GM23248 (cell line): ENCODE data around the gene OR5M8. TPM values are rescaled to one million over a fixed set of nuclear protein-coding genes. Genes with fewer than 3 reads are reported as not detected.

Source experiments
- DNase-seq: peaks from one replicate; pipeline ENCODE4 v3.0.0-alpha.2; 2015
- H2AFZ ChIP-seq: fragments of 200-600 bp; sonication (generic); 2 replicates; pipeline ENCODE4 v1.6.1; 2016; ENCODE audit warnings: antibody characterized with exemption
- H3F3A ChIP-seq: fragments of 200-600 bp; sonication (generic); 2 replicates; pipeline ENCODE4 v1.6.1; 2016; ENCODE audit warnings: mild to moderate bottlenecking, antibody characterized with exemption, mixed run types; ENCODE audit not compliant: insufficient read depth
- H3K27ac ChIP-seq: fragments of 200-600 bp; sonication (generic); 2 replicates; pipeline ENCODE4 v1.5.1; 2016; ENCODE audit warnings: mild to moderate bottlenecking
- H3K27me3 ChIP-seq: fragments of 200-600 bp; sonication (generic); replicated peaks from 2 replicates; pipeline ENCODE4 v1.6.1; 2016; ENCODE audit warnings: mild to moderate bottlenecking; ENCODE audit not compliant: insufficient read depth
- H3K36me3 ChIP-seq: fragments of 200-600 bp; sonication (generic); 2 replicates; pipeline ENCODE4 v1.6.1; 2016; ENCODE audit warnings: low read depth, mild to moderate bottlenecking
- H3K4me1 ChIP-seq: fragments of 200-600 bp; sonication (generic); 2 replicates; pipeline ENCODE4 v1.6.1; 2016; ENCODE audit warnings: mild to moderate bottlenecking; ENCODE audit not compliant: insufficient read depth
- H3K4me2 ChIP-seq: fragments of 200-600 bp; sonication (generic); one replicate; pipeline ENCODE4 v1.6.1; 2016; ENCODE audit warnings: mild to moderate bottlenecking; ENCODE audit not compliant: unreplicated experiment
- H3K4me3 ChIP-seq: fragments of 200-600 bp; sonication (generic); 2 replicates; pipeline ENCODE4 v1.5.1; 2016; ENCODE audit warnings: mild to moderate bottlenecking
- H3K79me2 ChIP-seq: fragments of 200-600 bp; sonication (generic); 2 replicates; pipeline ENCODE4 v1.6.1; 2016; ENCODE audit warnings: mild to moderate bottlenecking; ENCODE audit not compliant: insufficient read depth
- H3K9ac ChIP-seq: fragments of 200-600 bp; sonication (generic); 2 replicates; pipeline ENCODE4 v1.6.1; 2016; ENCODE audit warnings: mild to moderate bottlenecking
- H3K9me2 ChIP-seq: fragments of 200-600 bp; sonication (generic); 2 replicates; pipeline ENCODE4 v1.6.1; 2016; ENCODE audit warnings: mixed run types, mild to moderate bottlenecking, moderate library complexity; ENCODE audit not compliant: insufficient read depth
- H3K9me3 ChIP-seq: fragments of 200-600 bp; sonication (generic); one replicate; pipeline ENCODE4 v1.6.1; 2017; ENCODE audit warnings: low read depth
- H4K20me1 ChIP-seq: fragments of 200-600 bp; sonication (generic); 2 replicates; pipeline ENCODE4 v1.6.0; 2016; ENCODE audit not compliant: insufficient read depth
- EZH2 ChIP-seq: fragments of 200-600 bp; sonication (generic); IDR thresholded peaks from 2 replicates; pipeline ENCODE4 v1.6.1; 2018; ENCODE audit warnings: antibody characterized with exemption, mild to moderate bottlenecking; ENCODE audit not compliant: insufficient read depth, poor library complexity, severe bottlenecking
- EZH2phosphoT487 ChIP-seq: fragments of 200-600 bp; sonication (generic); IDR thresholded peaks from 2 replicates; pipeline ENCODE4 v1.6.1; 2018; ENCODE audit warnings: antibody characterized with exemption, moderate library complexity, mild to moderate bottlenecking, low read depth; ENCODE audit not compliant: insufficient read depth
- WGBS, 2 experiments: methylation state at CpG; one replicate each; pipeline ENCODE4 v1.1.6; 2015 to 2017; ENCODE audit warnings: low lambda C conversion rate in 2 of 2, low coverage in 1 of 2; ENCODE audit errors: missing lambda C conversion rate in 2 of 2; 5-methylcytosine and 5-hydroxymethylcytosine counted together
- in situ Hi-C: fragments of 300-500 bp; cut with MboI; formaldehyde crosslinking; loops from 2 replicates; pipeline ENCODE4 v1.15.0; 2020
- polyA plus RNA-seq: library from polyadenylated mRNA; unstranded; fragments of >200 nt; fragmentation: Nextera tagmentation; extraction: Ambion mirVana; gene quantifications from 2 replicates; pipeline ENCODE4 v1.2.1, GENCODE V29; 2016
- total RNA-seq: library from RNA; depleted of rRNA; stranded (reverse); fragments of >200 nt; shearing (Covaris generic); gene quantifications from 2 replicates; pipeline ENCODE4 v1.2.3, GENCODE V29; 2014

The OR5M8 gene
- total and polyA plus RNA-seq, 2 experiments from 2014 or later: not detected

DNA sequence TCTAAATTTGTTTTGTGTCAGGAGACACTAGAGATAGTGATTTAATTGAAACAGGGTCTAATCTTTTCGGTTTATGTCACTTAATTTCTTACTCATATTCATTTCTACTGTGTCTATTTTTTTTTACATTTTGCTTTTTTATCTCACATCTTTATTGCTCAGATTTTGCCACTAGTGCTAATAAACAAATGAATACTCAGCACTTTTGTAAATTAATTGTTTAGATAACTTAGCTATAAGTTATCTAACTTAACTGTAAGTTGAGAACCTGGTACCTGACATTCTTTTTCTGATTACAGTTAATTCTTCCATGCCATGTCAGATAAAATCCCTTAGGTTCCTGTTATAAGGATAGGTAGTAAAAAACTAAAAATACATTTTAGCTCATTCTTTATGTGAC lies 22.1 kb upstream of the OR5M8 start:
- no peak for TF ChIP-seq EZH2phosphoT487
- TF ChIP-seq EZH2: no peak
- no peak for DNase-seq
- 0 to 4% methylated on average over 1 of the region's 1 CpG for WGBS, 2 experiments
- in situ Hi-C loops: no loop called here
- Histone ChIP-seq H3K9me3 (no peaks in the 10 kb centered on the region), H3K27me3 (no peaks in the 10 kb centered on the region), H3K79me2 (no peaks in the 10 kb centered on the region), H3K36me3 (no peaks in the 10 kb centered on the region), H3K9ac (no peak overlapping the region), H3F3A (no peaks in the 10 kb centered on the region), H3K27ac (no peak overlapping the region), H2AFZ (no peak overlapping the region), H4K20me1 (no peaks in the 10 kb centered on the region), H3K9me2 (no peaks in the 10 kb centered on the region), H3K4me1 (no peaks in the 10 kb centered on the region), H3K4me2 (no peak overlapping the region), H3K4me3 (no peak overlapping the region)

DNA sequence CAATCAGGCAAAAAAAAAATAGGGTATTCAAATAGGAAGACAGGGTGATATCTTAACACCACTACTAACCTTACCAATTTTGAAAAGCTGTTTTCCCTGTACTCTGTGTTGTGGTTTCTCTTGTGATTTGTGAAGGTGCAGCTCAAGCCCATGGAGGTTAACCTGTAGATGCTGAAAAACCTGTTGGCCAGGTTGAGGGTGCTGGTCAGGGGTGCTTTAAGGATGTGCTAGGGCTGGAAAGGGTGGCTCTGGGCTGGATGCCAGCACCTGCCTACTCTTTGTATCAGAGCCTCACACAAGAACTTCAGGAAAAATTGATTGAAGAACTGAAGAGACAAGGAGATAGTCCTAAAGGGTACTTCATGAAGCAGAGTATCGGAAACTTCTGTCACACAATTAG lies 18.3 kb upstream of the OR5M8 start:
- Histone ChIP-seq H3K79me2 (no peaks in the 10 kb centered on the region), H3F3A (no peaks in the 10 kb centered on the region), H3K36me3 (no peaks in the 10 kb centered on the region), H3K27ac (no peak overlapping the region), H3K9me3 (no peaks in the 10 kb centered on the region), H3K4me1 (no peaks in the 10 kb centered on the region), H3K27me3 (no peaks in the 10 kb centered on the region), H3K9ac (no peak overlapping the region), H4K20me1 (no peaks in the 10 kb centered on the region), H3K4me2 (no peak overlapping the region), H3K9me2 (no peaks in the 10 kb centered on the region), H2AFZ (no peak overlapping the region), H3K4me3 (no peak overlapping the region)
- DNase-seq: no peak
- TF ChIP-seq EZH2 (no peak), EZH2phosphoT487 (no peak)
- in situ Hi-C loops: no loop called here
- 46 to 71% methylated on average over 1 of the region's 1 CpG for WGBS, 2 experiments

DNA sequence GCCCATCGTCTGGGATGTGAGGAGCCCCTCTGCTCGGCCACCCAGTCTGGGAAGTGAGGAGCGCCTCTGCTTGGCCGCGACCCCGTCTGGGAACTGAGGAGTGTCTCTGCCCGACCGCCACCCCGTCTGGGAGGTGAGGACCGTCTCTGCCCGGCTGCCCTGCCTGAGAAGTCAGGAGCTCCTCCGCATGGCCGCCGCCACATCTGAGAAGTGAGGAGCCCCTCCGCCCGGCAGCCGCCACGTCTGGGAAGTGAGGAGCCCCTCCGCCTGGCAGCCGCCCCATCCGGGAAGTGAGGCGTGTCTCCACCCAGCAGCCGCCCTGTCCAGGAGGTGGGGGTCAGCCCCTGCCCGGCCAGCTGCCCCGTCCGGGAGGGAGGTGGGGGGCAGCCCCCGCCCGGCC lies 5.8 kb upstream of the OR5M8 start:
- no peaks in the 10 kb centered on the region for H3F3A ChIP-seq
- H3K9me2 ChIP-seq: no peaks in the 10 kb centered on the region
- in situ Hi-C loops: no loop called here
- no peak overlapping the region for H3K4me2 ChIP-seq
- no peak for DNase-seq
- no peaks in the 10 kb centered on the region for H3K36me3 ChIP-seq
- H3K79me2 ChIP-seq: no peaks in the 10 kb centered on the region
- TF ChIP-seq EZH2 (no peak), EZH2phosphoT487 (no peak)
- no peaks in the 10 kb centered on the region for H4K20me1 ChIP-seq
- H3K4me1 ChIP-seq: no peaks in the 10 kb centered on the region
- H3K27ac ChIP-seq: no peak overlapping the region
- no peaks in the 10 kb centered on the region for H3K27me3 ChIP-seq
- no peak overlapping the region for H2AFZ ChIP-seq
- no peaks in the 10 kb centered on the region for H3K9me3 ChIP-seq
- 77 to 78% methylated on average over 17 to 24 of the region's 28 CpGs for WGBS, 2 experiments
- H3K4me3 ChIP-seq: no peak overlapping the region
- no peak overlapping the region for H3K9ac ChIP-seq

DNA sequence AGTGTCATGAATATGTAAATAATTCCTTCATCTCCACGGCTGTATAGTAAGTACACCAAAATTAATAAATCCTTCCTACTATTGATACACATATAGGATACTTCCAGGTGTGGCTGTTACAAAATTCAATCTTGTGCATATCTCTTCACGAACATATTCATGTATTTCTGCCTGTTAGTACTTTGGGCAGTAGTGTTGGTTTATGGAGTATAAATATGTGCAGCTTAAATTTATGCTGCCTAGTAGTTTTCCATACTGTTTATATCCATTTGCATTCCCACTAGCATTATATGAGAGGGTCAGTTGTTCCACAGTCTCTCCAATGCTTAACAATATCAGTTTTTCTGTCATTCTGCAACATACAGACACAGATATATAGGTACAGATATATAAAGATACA lies 3.9 kb upstream of the OR5M8 start:
- Histone ChIP-seq H3K4me2 (no peak overlapping the region), H3K9me2 (no peaks in the 10 kb centered on the region), H3K27me3 (no peaks in the 10 kb centered on the region), H3K4me1 (no peaks in the 10 kb centered on the region), H4K20me1 (no peaks in the 10 kb centered on the region), H3K9ac (no peak overlapping the region), H3K4me3 (no peak overlapping the region), H2AFZ (no peak overlapping the region), H3K27ac (no peak overlapping the region), H3K9me3 (no peaks in the 10 kb centered on the region), H3F3A (no peaks in the 10 kb centered on the region), H3K36me3 (no peaks in the 10 kb centered on the region), H3K79me2 (no peaks in the 10 kb centered on the region)
- in situ Hi-C loops: no loop called here
- 24 to 28% methylated on average over 2 of the region's 2 CpGs for WGBS, 2 experiments
- TF ChIP-seq EZH2 (no peak), EZH2phosphoT487 (no peak)
- DNase-seq: no peak

DNA sequence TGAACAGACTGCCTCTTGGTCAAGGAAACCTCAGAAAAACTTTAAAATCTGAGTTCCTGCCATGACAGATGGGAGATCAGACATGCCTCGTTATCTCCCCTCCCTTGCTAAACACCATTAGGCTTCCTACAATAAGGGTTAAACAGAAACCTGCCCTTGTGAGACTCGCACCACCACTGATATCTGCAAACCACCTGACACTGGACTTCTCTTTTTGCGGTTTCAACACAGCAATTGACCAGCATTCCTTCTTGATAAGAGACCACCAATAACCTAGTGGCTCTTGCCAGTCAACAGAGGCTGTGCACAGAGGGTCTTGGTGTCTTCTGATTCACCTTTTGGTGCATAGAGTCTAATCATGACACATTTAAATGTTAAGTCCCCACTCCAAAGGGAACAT lies 4.4 kb downstream of the OR5M8 start:
- no peaks in the 10 kb centered on the region for H3K9me2 ChIP-seq
- WGBS, 2 experiments: 10 to 29% methylated on average over 3 of the region's 3 CpGs
- H3K4me2 ChIP-seq: no peak overlapping the region
- no peak overlapping the region for H3K27ac ChIP-seq
- H3F3A ChIP-seq: no peaks in the 10 kb centered on the region
- H3K4me1 ChIP-seq: no peaks in the 10 kb centered on the region
- no peak overlapping the region for H2AFZ ChIP-seq
- H3K4me3 ChIP-seq: no peak overlapping the region
- no peaks in the 10 kb centered on the region for H3K27me3 ChIP-seq
- no peaks in the 10 kb centered on the region for H3K79me2 ChIP-seq
- TF ChIP-seq EZH2 (no peak), EZH2phosphoT487 (no peak)
- no peak overlapping the region for H3K9ac ChIP-seq
- in situ Hi-C loops: no loop called here
- H4K20me1 ChIP-seq: no peaks in the 10 kb centered on the region
- H3K36me3 ChIP-seq: no peaks in the 10 kb centered on the region
- no peaks in the 10 kb centered on the region for H3K9me3 ChIP-seq
- no peak for DNase-seq
